ENCODE results near the gene ETV4. TPM values are rescaled to one million over a fixed set of nuclear protein-coding genes. Genes with fewer than 3 reads are reported as not detected.

Gene ETV4
- total and polyA plus RNA-seq, 2 of the 13 experiments (the other 11 are each of a cell fraction or from before 2014, with no cell fraction given), result 128 to 330 TPM

GRCh38 chr17:43528319-43528987 lies 17.7 kb downstream of the ETV4 start (continued):
- TF ChIP-seq ZBTB34 (CRISPR knock-in tag; IDR thresholded peaks at IDR 0.05), result no peak
- TF ChIP-seq ELK4 (CRISPR knock-in tag; IDR thresholded peaks at IDR 0.05; ENCODE audit: borderline replicate concordance), result no peak
- no peak for TF ChIP-seq LBX2 (CRISPR knock-in tag; IDR thresholded peaks at IDR 0.05; ENCODE audit: borderline replicate concordance)
- TF ChIP-seq SAP130 (CRISPR knock-in tag; IDR thresholded peaks at IDR 0.05; ENCODE audit: low read depth), result peak; percentile 92
- TF ChIP-seq SP1 (IDR thresholded peaks at IDR 0.05), result no peak
- peak; percentile 84 for TF ChIP-seq SP1 (CRISPR knock-in tag; IDR thresholded peaks at IDR 0.05)
- TF ChIP-seq ZMYM2 (CRISPR knock-in tag; IDR thresholded peaks at IDR 0.05), result no peak
- no peak for TF ChIP-seq KDM3A (CRISPR knock-in tag; IDR thresholded peaks at IDR 0.05; ENCODE audit: low read depth)
- 0 out of 2 replicates have a peak, but pooled peaks have one; percentile 21 for TF ChIP-seq AKNA (CRISPR knock-in tag; IDR thresholded peaks at IDR 0.05; ENCODE audit: borderline replicate concordance)
- no peak for TF ChIP-seq ZNF768 (CRISPR knock-in tag; IDR thresholded peaks at IDR 0.05)
- TF ChIP-seq MTF1 (CRISPR knock-in tag; IDR thresholded peaks at IDR 0.05), result no peak
- no peak for TF ChIP-seq DNMT1 (CRISPR knock-in tag; IDR thresholded peaks at IDR 0.05)
- TF ChIP-seq HNF4A (CRISPR knock-in tag; IDR thresholded peaks at IDR 0.05), result peak; percentile 53
- no peak for TF ChIP-seq PRMT3 (CRISPR knock-in tag; IDR thresholded peaks at IDR 0.05; ENCODE audit: borderline replicate concordance, low read depth)
- peak; percentile 46; the same call in 1 of the 2 replicates for TF ChIP-seq YEATS2 (CRISPR knock-in tag; IDR thresholded peaks at IDR 0.05; ENCODE audit: borderline replicate concordance)
- peak; percentile 88; the same call in 1 of the 2 replicates for TF ChIP-seq RELA (CRISPR knock-in tag; IDR thresholded peaks at IDR 0.05)
- TF ChIP-seq ZHX1 (CRISPR knock-in tag; IDR thresholded peaks at IDR 0.05; ENCODE audit: low read depth), result no peak
- no peak for TF ChIP-seq RAD51 (IDR thresholded peaks at IDR 0.05; ENCODE audit: borderline replicate concordance)
- TF ChIP-seq ZBTB42 (CRISPR knock-in tag; IDR thresholded peaks at IDR 0.05), result no peak
